Stimulated activated memory B cell treated with anti-CD40 and anti-IgM and Interleukin-4, amounts not matched to agents 10 μg/mL and 1 μg/mL and 100 μg/mL, for 72 hours (primary cell): Measurements from ENCODE around the gene NRK.
"Not testable (repeated sequence)": the region's sequence is repeated elsewhere in the genome, so short reads cannot be mapped to it uniquely, and the experiment has no call there.

Experiments used
- ATAC-seq: fragments of 150-1000 bp; cut with Tn5 transposase; 2 replicates; pipeline ENCODE4 v1.10.0; 2021
- H3K27ac Mint-ChIP-seq: one replicate; pipeline ENCODE4 v1.8.0; 2022; ENCODE audit warnings: mild to moderate bottlenecking, mixed read lengths
- H3K27me3 Mint-ChIP-seq: one replicate; pipeline ENCODE4 v1.8.0; 2022; ENCODE audit warnings: mixed read lengths
- H3K36me3 Mint-ChIP-seq: one replicate; pipeline ENCODE4 v1.8.0; 2022; ENCODE audit warnings: mixed read lengths
- H3K4me1 Mint-ChIP-seq: one replicate; pipeline ENCODE4 v1.8.0; 2022; ENCODE audit warnings: mixed read lengths
- H3K4me3 Mint-ChIP-seq: one replicate; pipeline ENCODE4 v1.8.0; 2022; ENCODE audit warnings: mild to moderate bottlenecking, moderate library complexity, mixed read lengths
- H3K9me3 Mint-ChIP-seq: one replicate; pipeline ENCODE4 v1.8.0; 2022; ENCODE audit warnings: mixed read lengths

The NRK gene

GRCh38 chrX:105988487-105988886 is 166.1 kb downstream of the NRK start:
- H3K9me3 Mint-ChIP-seq, H3K27me3 Mint-ChIP-seq, H3K27ac Mint-ChIP-seq, ATAC-seq, H3K4me1 Mint-ChIP-seq, H3K36me3 Mint-ChIP-seq, H3K4me3 Mint-ChIP-seq: not testable (repeated sequence)

- Mint-ChIP-seq H3K27me3 (no peaks in the 10 kb centered on the region), H3K36me3 (no peaks in the 10 kb centered on the region), H3K9me3 (peaks cover 3% of the 10 kb centered on the region), H3K4me1 (no peaks in the 10 kb centered on the region), H3K27ac (no peak overlapping the region), H3K4me3 (no peak overlapping the region)
- ATAC-seq: no peak
Observed at GRCh38 chrX:105999294-105999693, 177.0 kb downstream of the NRK start.

GRCh38 chrX:106000203-106000602 is 177.9 kb downstream of the NRK start:
- H3K9me3 Mint-ChIP-seq: peaks cover 3% of the 10 kb centered on the region
- ATAC-seq: no peak

GRCh38 chrX:106000609-106001008 is 178.3 kb downstream of the NRK start:
- not testable (repeated sequence) for H3K27me3 Mint-ChIP-seq, H3K4me1 Mint-ChIP-seq, H3K36me3 Mint-ChIP-seq, H3K4me3 Mint-ChIP-seq, ATAC-seq, H3K9me3 Mint-ChIP-seq, H3K27ac Mint-ChIP-seq

More at GRCh38 chrX:106000203-106000602, 177.9 kb downstream of the NRK start:
- Mint-ChIP-seq H3K4me1 (no peaks in the 10 kb centered on the region), H3K36me3 (no peaks in the 10 kb centered on the region), H3K4me3 (no peak overlapping the region), H3K27ac (no peak overlapping the region), H3K27me3 (no peaks in the 10 kb centered on the region)

GRCh38 chrX:106005684-106006083 is 183.3 kb downstream of the NRK start:
- Mint-ChIP-seq H3K9me3 (no peaks in the 10 kb centered on the region), H3K4me3 (no peak overlapping the region), H3K36me3 (no peaks in the 10 kb centered on the region), H3K27me3 (no peaks in the 10 kb centered on the region), H3K4me1 (no peaks in the 10 kb centered on the region), H3K27ac (no peak overlapping the region)
- ATAC-seq: no peak

GRCh38 chrX:106007815-106008214 is 185.5 kb downstream of the NRK start:
- no peaks in the 10 kb centered on the region for H3K27me3 Mint-ChIP-seq
- H3K4me3 Mint-ChIP-seq: no peak overlapping the region
- peaks cover 4% of the 10 kb centered on the region for H3K9me3 Mint-ChIP-seq
- no peak overlapping the region for H3K27ac Mint-ChIP-seq
- no peak for ATAC-seq
- H3K36me3 Mint-ChIP-seq: no peaks in the 10 kb centered on the region
- H3K4me1 Mint-ChIP-seq: no peaks in the 10 kb centered on the region
